OCI-LY1 (cell line): ENCODE data around the gene ZC3H10.

Experiments
- H2AFZ ChIP-seq: fragments of 200-600 bp; sonication (generic), shearing (Covaris generic); 2 replicates; pipeline ENCODE4 v1.6.0; 2014; ENCODE audit warnings: antibody characterized with exemption, mild to moderate bottlenecking, low read length
- H3F3A ChIP-seq: fragments of 200-600 bp; sonication (generic), shearing (Covaris generic); 2 replicates; pipeline ENCODE4 v1.6.0; 2014; ENCODE audit warnings: mild to moderate bottlenecking, antibody characterized with exemption, low read length, moderate library complexity; ENCODE audit not compliant: insufficient read depth
- H3K27ac ChIP-seq: fragments of 200-600 bp; sonication (generic); 2 replicates; pipeline ENCODE4 v1.5.1; 2014; ENCODE audit warnings: low read length, mixed run types, mild to moderate bottlenecking, low read depth; ENCODE audit not compliant: poor library complexity, severe bottlenecking
- H3K27me3 ChIP-seq: fragments of 200-600 bp; sonication (generic); 2 replicates; pipeline ENCODE4 v1.6.0; 2014; ENCODE audit warnings: antibody characterized with exemption, mild to moderate bottlenecking, low read length, moderate library complexity; ENCODE audit not compliant: insufficient read depth
- H3K36me3 ChIP-seq: fragments of 200-600 bp; sonication (generic); 2 replicates; pipeline ENCODE4 v1.6.1; 2014; ENCODE audit warnings: mild to moderate bottlenecking, antibody characterized with exemption, low read length, moderate library complexity, mixed read lengths; ENCODE audit not compliant: insufficient read depth
- H3K4me1 ChIP-seq: fragments of 200-600 bp; sonication (generic); 2 replicates; pipeline ENCODE4 v1.5.1; 2014; ENCODE audit warnings: mild to moderate bottlenecking, low read length, moderate library complexity; ENCODE audit not compliant: insufficient read depth, severe bottlenecking
- H3K4me2 ChIP-seq: fragments of 200-600 bp; sonication (generic), shearing (Covaris generic); 2 replicates; pipeline ENCODE4 v1.6.1; 2014; ENCODE audit warnings: low read length
- H3K4me3 ChIP-seq: fragments of 200-600 bp; sonication (generic); 2 replicates; pipeline ENCODE4 v1.5.1; 2014; ENCODE audit warnings: low read length, low read depth, mild to moderate bottlenecking, mixed read lengths; ENCODE audit not compliant: poor library complexity, severe bottlenecking
- H3K79me2 ChIP-seq: fragments of 200-600 bp; shearing (Covaris generic); 2 replicates; pipeline ENCODE4 v1.6.1; 2016; ENCODE audit warnings: mixed run types, low read length, mixed read lengths; ENCODE audit not compliant: insufficient read depth
- H3K9ac ChIP-seq: fragments of 200-600 bp; sonication (generic), shearing (Covaris generic); 2 replicates; pipeline ENCODE4 v1.6.1; 2014; ENCODE audit warnings: mild to moderate bottlenecking, low read length, mixed read lengths
- H3K9me2 ChIP-seq: fragments of 200-600 bp; sonication (generic), shearing (Covaris generic); 2 replicates; pipeline ENCODE4 v1.6.1; 2014; ENCODE audit warnings: low read depth, mild to moderate bottlenecking, low read length, mixed read lengths
- H3K9me3 ChIP-seq: fragments of 200-600 bp; shearing (Covaris generic); 2 replicates; pipeline ENCODE4 v1.6.1; 2014; ENCODE audit warnings: low read length, mixed read lengths
- H4K20me1 ChIP-seq: fragments of 200-600 bp; sonication (generic), shearing (Covaris generic); 2 replicates; pipeline ENCODE4 v1.6.0; 2016; ENCODE audit warnings: mild to moderate bottlenecking, low read length; ENCODE audit not compliant: insufficient read depth
- EZH2 ChIP-seq: fragments of 200-600 bp; sonication (generic), shearing (Covaris generic); IDR thresholded peaks from 2 replicates; pipeline ENCODE4 v1.8.0; 2017; ENCODE audit warnings: borderline replicate concordance, mixed run types, mild to moderate bottlenecking, antibody characterized with exemption, low read length, moderate library complexity, mixed read lengths
- TF ChIP-seq, protein P1 (sequence below): fragments of 200-600 bp; sonication (generic), shearing (Covaris generic); IDR thresholded peaks from 2 replicates; pipeline ENCODE4 v1.5.1; 2017; ENCODE audit warnings: mild to moderate bottlenecking, antibody characterized with exemption, low read length, moderate library complexity, mixed read lengths

The ZC3H10 gene

DNA sequence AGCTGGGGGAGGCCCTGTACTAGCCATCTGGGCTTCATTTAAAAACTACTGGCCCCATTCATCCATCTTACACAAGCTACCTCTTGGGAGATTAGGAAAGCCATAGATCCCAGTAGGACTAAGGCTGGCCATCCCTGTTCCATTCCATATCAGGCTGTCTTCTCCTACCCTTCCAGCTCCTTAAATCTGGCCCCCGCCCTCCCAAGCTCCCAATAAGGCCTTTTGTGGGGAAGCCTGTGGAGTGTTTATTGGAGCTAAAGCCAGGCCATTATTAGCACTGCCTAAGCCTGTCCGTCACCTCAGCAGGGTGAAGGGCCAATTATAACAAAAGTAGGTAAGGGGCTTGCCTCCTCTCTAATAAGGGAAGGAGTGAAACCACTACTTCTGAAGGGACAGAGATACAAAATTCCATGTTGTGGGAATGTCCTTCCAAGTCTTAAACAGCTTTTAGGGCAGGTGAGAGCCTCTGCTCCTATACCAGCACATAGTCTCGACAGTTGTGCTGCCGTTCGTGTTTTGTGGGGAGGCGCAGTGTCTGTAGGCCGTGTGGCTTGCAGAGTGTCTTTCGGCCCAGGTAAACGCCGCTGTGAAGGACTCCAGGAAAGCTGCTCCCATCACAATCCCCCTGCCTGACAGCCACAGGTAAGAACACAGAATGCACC lies 43.8 kb downstream of the ZC3H10 start:
- no peaks in the 10 kb centered on the region for H3F3A ChIP-seq

DNA sequence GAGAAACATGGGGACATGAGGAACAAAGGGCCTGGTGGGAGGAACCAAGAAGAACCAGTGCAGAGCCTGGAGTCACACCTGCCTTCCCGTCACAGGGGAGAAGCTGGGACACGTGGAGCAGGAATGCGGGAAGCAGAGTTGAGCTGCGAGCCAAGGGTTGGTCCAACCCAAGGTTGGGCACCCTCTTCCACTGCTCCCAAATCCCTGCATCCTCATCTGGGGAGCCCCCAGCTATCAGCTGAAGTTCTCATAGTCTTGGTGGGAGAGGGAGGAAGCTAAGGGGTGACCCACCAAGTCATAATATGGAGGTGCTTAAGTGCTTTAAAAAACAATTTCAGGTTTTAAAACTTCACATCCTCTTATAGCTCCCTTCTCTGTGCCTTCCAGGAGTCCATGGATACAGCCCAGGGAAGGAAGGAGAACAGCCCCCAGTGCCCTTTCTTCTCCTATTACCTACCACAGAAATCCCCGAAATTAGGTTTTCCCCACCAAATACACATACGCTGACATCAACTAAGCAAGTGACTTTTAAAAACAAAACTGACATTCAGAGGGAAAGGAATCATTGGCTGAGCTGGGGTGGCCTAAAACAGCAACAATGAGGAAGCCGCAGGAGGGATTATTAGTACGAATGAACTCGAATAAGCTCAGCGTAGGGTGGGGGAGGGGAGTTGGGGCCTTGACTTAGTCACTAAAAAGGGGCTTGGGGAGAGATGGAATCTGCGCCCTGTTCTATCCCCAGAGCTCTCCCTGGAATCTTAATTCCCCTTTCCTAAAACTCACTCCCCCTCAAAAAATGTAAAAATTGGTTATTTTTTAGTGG lies 44.6 kb downstream of the ZC3H10 start:
- no peak overlapping the region for H3K27ac ChIP-seq
- peaks cover 31% of the 10 kb centered on the region for H3K4me1 ChIP-seq
- no peak overlapping the region for H3K4me2 ChIP-seq
- peaks cover 13% of the 10 kb centered on the region for H3K79me2 ChIP-seq
- H3K36me3 ChIP-seq, result peaks cover 83% of the 10 kb centered on the region
- H3K4me3 ChIP-seq, result no peak overlapping the region
- H3K27me3 ChIP-seq, result no peaks in the 10 kb centered on the region
- H3K9me3 ChIP-seq, result no peaks in the 10 kb centered on the region
- no peaks in the 10 kb centered on the region for H4K20me1 ChIP-seq
- no peak overlapping the region for H2AFZ ChIP-seq
- TF ChIP-seq EZH2, result no peak
- TF ChIP-seq, protein P1, sequence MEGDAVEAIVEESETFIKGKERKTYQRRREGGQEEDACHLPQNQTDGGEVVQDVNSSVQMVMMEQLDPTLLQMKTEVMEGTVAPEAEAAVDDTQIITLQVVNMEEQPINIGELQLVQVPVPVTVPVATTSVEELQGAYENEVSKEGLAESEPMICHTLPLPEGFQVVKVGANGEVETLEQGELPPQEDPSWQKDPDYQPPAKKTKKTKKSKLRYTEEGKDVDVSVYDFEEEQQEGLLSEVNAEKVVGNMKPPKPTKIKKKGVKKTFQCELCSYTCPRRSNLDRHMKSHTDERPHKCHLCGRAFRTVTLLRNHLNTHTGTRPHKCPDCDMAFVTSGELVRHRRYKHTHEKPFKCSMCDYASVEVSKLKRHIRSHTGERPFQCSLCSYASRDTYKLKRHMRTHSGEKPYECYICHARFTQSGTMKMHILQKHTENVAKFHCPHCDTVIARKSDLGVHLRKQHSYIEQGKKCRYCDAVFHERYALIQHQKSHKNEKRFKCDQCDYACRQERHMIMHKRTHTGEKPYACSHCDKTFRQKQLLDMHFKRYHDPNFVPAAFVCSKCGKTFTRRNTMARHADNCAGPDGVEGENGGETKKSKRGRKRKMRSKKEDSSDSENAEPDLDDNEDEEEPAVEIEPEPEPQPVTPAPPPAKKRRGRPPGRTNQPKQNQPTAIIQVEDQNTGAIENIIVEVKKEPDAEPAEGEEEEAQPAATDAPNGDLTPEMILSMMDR, result no peak
- H3F3A ChIP-seq, result no peaks in the 10 kb centered on the region
- no peak overlapping the region for H3K9ac ChIP-seq
- H3K9me2 ChIP-seq, result no peaks in the 10 kb centered on the region

More for the DNA sequence above, 43.8 kb downstream of the ZC3H10 start:
- H3K9ac ChIP-seq, result no peak overlapping the region
- H2AFZ ChIP-seq, result no peak overlapping the region
- H3K4me1 ChIP-seq, result peaks cover 39% of the 10 kb centered on the region
- TF ChIP-seq EZH2, result no peak
- TF ChIP-seq, protein P1, result no peak
- H3K36me3 ChIP-seq, result peaks cover 78% of the 10 kb centered on the region
- H3K27me3 ChIP-seq, result no peaks in the 10 kb centered on the region
- H3K79me2 ChIP-seq, result peaks cover 13% of the 10 kb centered on the region
- no peak overlapping the region for H3K27ac ChIP-seq
- no peak overlapping the region for H3K4me3 ChIP-seq
- H3K9me3 ChIP-seq, result no peaks in the 10 kb centered on the region
- no peaks in the 10 kb centered on the region for H3K9me2 ChIP-seq
- H3K4me2 ChIP-seq, result no peak overlapping the region
- H4K20me1 ChIP-seq, result no peaks in the 10 kb centered on the region

DNA sequence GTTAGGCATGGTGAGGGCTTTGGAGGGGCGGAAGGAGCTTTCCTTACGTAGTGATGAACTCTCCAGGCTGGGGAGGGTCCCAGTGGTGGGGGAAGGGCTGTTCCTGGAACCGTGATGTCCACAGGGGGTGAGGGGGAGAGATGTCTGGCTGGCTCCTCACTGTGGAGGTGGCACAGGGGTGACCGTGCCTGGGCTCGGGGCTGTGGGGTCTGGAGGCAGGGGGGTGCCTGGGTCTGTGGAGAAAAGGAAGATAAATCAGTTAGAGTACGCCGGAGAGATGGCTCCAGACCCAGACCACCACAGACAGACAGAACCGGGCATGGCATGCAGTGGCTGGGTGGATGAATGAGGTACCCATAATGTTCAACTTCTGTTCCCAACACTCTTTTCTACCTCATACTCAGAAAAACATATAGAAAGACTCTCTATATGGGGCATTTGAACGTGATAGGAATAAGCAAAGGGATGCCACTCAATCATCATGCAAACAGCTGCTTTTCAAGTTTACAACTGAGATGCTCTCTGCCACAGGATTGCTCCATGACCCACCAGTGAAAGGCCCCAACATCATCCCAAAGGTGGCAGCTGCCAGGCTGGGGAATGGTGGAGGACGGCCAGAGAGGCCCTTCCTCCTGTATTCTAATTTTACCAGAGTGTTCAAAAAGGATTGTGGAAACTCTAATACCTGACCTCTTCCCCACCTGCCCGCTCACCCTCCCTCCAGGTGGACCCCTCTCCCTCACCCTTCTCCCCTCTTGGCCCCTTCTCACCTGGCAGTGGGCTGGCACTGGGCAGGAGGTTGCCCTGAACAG lies 45.7 kb downstream of the ZC3H10 start:
- H3K9ac ChIP-seq, result no peak overlapping the region
- H3K27ac ChIP-seq, result no peak overlapping the region
- no peak overlapping the region for H3K4me3 ChIP-seq
- H2AFZ ChIP-seq, result no peak overlapping the region
- H3K79me2 ChIP-seq, result peaks cover 8% of the 10 kb centered on the region
- no peak overlapping the region for H3K4me2 ChIP-seq
- no peak for TF ChIP-seq EZH2
- TF ChIP-seq, protein P1, result no peak
- H3F3A ChIP-seq, result no peaks in the 10 kb centered on the region
- H3K9me2 ChIP-seq, result no peaks in the 10 kb centered on the region
- no peaks in the 10 kb centered on the region for H3K27me3 ChIP-seq
- peaks cover 89% of the 10 kb centered on the region for H3K36me3 ChIP-seq
- H3K4me1 ChIP-seq, result peaks cover 30% of the 10 kb centered on the region
- H4K20me1 ChIP-seq, result no peaks in the 10 kb centered on the region
- H3K9me3 ChIP-seq, result no peaks in the 10 kb centered on the region
